ENCODE results near the gene MVB12B. TPM values are rescaled to one million over a fixed set of nuclear protein-coding genes. Genes with fewer than 3 reads are reported as not detected.

Gene MVB12B
- total RNA-seq, 1 donor from 2014 or later, result 47.8 TPM

- no peak for ATAC-seq
- DNase-seq, result no peak
- Histone ChIP-seq H3K27ac (no peak overlapping the region), H3K36me3 (no peaks in the 10 kb centered on the region), H3K4me1 (no peaks in the 10 kb centered on the region), H3K27me3 (ENCODE audit: low read depth) (peaks cover 9% of the 10 kb centered on the region), H3K4me3 (no peak overlapping the region), H3K9me3 (no peaks in the 10 kb centered on the region)
- intact Hi-C loops (cut with DNase I), result no loop called here
- TF ChIP-seq CTCF (IDR thresholded peaks at IDR 0.05), result no peak
Observed at GRCh38 chr9:126295516-126295915, 31.1 kb upstream of the MVB12B start.

- no peak for TF ChIP-seq CTCF (IDR thresholded peaks at IDR 0.05)
- Histone ChIP-seq H3K4me1 (no peaks in the 10 kb centered on the region), H3K27me3 (ENCODE audit: low read depth) (peaks cover 9% of the 10 kb centered on the region), H3K9me3 (no peaks in the 10 kb centered on the region), H3K36me3 (no peaks in the 10 kb centered on the region), H3K27ac (no peak overlapping the region), H3K4me3 (no peak overlapping the region)
- intact Hi-C loops (cut with DNase I), result no loop called here
- peak in 1 of 2 donors; percentile 12 for ATAC-seq
- no peak for DNase-seq
Observed at GRCh38 chr9:126295936-126296600, 30.6 kb upstream of the MVB12B start.

- Histone ChIP-seq H3K27ac (no peak overlapping the region), H3K27me3 (ENCODE audit: low read depth) (peaks cover 9% of the 10 kb centered on the region), H3K36me3 (no peaks in the 10 kb centered on the region), H3K9me3 (no peaks in the 10 kb centered on the region), H3K4me1 (no peaks in the 10 kb centered on the region), H3K4me3 (no peak overlapping the region)
- no peak for TF ChIP-seq CTCF (IDR thresholded peaks at IDR 0.05)
- intact Hi-C loops (cut with DNase I), result no loop called here
- ATAC-seq, result no peak
- no peak for DNase-seq
Observed at GRCh38 chr9:126296687-126297086, 29.9 kb upstream of the MVB12B start.

GRCh38 chr9:126297661-126298060 is 29.0 kb upstream of the MVB12B start:
- H3K36me3 ChIP-seq, result no peaks in the 10 kb centered on the region
- H3K27ac ChIP-seq, result no peak overlapping the region
- no peak overlapping the region for H3K4me3 ChIP-seq
- intact Hi-C loops (cut with DNase I), result no loop called here
- DNase-seq, result no peak
- ATAC-seq, result no peak
- no peaks in the 10 kb centered on the region for H3K4me1 ChIP-seq
- no peaks in the 10 kb centered on the region for H3K9me3 ChIP-seq
- peaks cover 9% of the 10 kb centered on the region for H3K27me3 ChIP-seq (ENCODE audit: low read depth)
- no peak for TF ChIP-seq CTCF (IDR thresholded peaks at IDR 0.05)

DNA sequence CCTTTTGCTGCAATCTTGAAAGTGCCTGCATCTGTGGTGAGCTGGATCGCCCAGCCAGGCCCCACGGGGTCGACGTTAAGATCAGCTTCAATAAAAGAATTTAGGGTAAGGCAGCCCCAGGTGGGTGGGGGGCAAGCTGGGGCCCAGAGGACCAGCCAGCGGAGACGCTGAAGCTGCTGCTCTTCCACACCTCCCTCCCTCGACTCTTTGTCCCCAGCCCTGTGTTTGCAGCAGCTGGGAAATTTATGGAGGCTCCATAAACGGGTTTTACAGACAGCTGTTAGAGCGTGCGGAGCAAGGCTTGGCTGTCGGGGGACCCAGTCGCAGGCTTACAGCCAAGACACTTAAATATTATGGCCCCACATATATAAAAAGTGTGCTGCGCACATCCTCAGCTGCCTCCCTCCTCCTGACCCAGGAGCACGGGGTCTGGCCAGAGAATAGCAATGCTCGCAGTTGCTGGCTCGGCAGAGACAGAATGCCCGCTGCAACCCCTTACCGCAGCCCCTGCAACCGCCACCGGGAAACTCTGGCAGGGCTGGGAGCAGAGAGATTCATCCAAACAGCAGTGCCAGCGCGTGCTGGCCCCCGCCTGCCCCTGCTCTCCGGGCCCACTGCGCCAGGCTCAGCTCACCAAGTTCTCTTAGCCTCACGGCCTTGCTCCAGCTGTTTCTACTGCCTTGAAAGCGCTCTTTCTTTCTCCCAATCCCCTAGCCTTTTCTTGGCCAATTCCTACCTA is 28.4 kb upstream of the MVB12B start:
- intact Hi-C loops (cut with DNase I), result no loop called here
- Histone ChIP-seq H3K4me1 (no peaks in the 10 kb centered on the region), H3K4me3 (no peak overlapping the region), H3K27ac (no peak overlapping the region), H3K36me3 (no peaks in the 10 kb centered on the region), H3K9me3 (no peaks in the 10 kb centered on the region), H3K27me3 (ENCODE audit: low read depth) (peaks cover 9% of the 10 kb centered on the region)
- DNase-seq, result no peak
- no peak for TF ChIP-seq CTCF (IDR thresholded peaks at IDR 0.05)
- ATAC-seq, result no peak
